Measurements from ENCODE around the gene MLXIP. TPM values are rescaled to one million over a fixed set of nuclear protein-coding genes. Genes with fewer than 3 reads are reported as not detected.

The MLXIP gene
- total and polyA plus RNA-seq, 9 donors: 23.2 to 111 (median 83.8) TPM

DNA sequence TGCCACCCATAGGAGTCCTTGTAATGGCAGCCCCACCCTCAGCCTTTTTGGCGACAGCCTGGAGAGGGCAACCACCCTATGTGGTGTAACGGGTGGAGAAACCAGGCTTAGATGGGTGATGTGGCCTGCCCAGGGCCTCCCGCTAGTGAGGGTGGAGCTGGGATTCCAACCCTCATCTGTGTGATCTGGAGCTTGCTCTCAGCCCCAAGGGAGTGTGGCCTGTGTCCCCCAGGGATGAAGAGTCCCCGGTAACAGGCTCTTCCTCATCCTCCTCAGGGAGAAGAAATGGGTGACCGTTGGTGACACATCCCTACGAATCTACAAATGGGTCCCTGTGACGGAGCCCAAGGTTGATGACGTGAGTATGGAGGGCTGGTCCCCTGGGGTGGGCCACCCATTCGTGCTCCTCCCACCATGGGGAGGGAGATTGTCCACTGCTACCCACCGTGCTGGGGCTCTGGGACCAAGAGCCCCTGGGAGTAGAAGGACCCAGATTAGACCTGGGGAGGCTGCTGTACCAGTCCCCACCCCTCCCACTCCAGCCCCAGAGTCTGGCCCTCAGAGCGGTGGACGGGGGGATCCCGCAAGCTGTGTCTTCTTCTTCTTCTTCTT, 48.0 kb upstream of the MLXIP start:
- H3K36me3 ChIP-seq: no peaks in the 10 kb centered on the region
- H3K9me3 ChIP-seq: no peaks in the 10 kb centered on the region
- H3K27me3 ChIP-seq: no peaks in the 10 kb centered on the region
- DNase-seq: no peak
- 94 to 96% (median 94%) methylated on average over 13 of the region's 13 CpGs for WGBS, 3 donors
- H3K4me3 ChIP-seq: no peak overlapping the region
- TF ChIP-seq, protein P1, sequence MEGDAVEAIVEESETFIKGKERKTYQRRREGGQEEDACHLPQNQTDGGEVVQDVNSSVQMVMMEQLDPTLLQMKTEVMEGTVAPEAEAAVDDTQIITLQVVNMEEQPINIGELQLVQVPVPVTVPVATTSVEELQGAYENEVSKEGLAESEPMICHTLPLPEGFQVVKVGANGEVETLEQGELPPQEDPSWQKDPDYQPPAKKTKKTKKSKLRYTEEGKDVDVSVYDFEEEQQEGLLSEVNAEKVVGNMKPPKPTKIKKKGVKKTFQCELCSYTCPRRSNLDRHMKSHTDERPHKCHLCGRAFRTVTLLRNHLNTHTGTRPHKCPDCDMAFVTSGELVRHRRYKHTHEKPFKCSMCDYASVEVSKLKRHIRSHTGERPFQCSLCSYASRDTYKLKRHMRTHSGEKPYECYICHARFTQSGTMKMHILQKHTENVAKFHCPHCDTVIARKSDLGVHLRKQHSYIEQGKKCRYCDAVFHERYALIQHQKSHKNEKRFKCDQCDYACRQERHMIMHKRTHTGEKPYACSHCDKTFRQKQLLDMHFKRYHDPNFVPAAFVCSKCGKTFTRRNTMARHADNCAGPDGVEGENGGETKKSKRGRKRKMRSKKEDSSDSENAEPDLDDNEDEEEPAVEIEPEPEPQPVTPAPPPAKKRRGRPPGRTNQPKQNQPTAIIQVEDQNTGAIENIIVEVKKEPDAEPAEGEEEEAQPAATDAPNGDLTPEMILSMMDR (IDR thresholded peaks at IDR 0.05): no peak
- TF ChIP-seq POLR2A (IDR thresholded peaks at IDR 0.05) (no peak), EP300 (IDR thresholded peaks at IDR 0.05) (no peak)
- H3K27ac ChIP-seq: no peak overlapping the region
- intact Hi-C loops (cut with DNase I): no loop called here
- H3K4me1 ChIP-seq (ENCODE audit: insufficient read depth): peaks cover 3% of the 10 kb centered on the region

DNA sequence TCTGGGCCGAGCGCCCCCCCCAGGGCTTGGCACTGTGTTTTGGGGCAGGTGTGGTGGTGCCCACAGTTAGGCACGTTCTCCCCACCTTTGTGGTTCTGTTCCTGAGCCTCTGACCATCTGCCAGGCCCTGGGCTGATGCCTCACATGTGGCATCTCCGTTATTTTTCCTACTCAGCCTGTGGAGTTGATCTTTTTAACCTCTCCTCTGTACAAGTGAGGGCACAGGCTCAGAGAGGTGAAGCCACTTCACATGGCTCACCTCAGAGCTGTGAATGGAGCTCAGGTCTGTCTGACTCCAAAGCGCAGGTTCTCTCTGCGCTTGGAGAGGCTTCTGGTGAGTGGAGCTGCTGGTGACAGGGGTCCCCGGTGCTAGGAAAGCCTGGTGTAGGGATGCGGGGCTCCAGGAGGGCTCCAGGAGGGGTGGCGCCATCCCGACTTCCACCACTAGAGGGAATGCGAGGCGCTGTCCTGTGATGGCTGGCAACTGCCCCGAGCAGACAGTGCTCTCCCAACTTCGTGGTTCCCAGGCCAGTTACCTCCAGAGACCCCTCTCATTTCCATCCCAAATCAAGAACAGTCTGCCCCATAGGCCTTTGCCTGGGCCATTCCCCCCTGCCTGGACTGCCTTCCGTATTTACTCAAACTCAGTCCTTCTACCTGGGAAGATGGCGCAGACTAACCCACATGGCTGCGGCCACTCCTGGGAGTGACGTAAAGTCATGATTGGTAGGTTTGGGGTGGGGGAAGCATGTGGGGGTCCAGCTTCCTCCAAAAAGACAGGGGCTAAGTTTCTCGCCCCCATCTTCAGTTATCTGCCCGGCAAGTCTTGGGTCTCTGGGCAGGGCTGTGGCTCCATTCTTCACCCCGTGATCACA, 47.0 kb upstream of the MLXIP start:
- 71 to 76% (median 73%) methylated on average over 18 to 21 of the region's 21 CpGs for WGBS, 3 donors
- Histone ChIP-seq H3K9me3 (no peaks in the 10 kb centered on the region), H3K36me3 (no peaks in the 10 kb centered on the region), H3K27me3 (no peaks in the 10 kb centered on the region), H3K4me1 (ENCODE audit: insufficient read depth) (peaks cover 3% of the 10 kb centered on the region), H3K4me3 (no peak overlapping the region), H3K27ac (no peak overlapping the region)
- DNase-seq: peak in 3 of 5 donors; percentile 49 to 63 (median 50)
- intact Hi-C loops (cut with DNase I): no loop called here
- TF ChIP-seq POLR2A (IDR thresholded peaks at IDR 0.05): no peak
- TF ChIP-seq EP300 (IDR thresholded peaks at IDR 0.05): no peak
- TF ChIP-seq, protein P1 (IDR thresholded peaks at IDR 0.05): peak; percentile 38 to 47 (median 47)

DNA sequence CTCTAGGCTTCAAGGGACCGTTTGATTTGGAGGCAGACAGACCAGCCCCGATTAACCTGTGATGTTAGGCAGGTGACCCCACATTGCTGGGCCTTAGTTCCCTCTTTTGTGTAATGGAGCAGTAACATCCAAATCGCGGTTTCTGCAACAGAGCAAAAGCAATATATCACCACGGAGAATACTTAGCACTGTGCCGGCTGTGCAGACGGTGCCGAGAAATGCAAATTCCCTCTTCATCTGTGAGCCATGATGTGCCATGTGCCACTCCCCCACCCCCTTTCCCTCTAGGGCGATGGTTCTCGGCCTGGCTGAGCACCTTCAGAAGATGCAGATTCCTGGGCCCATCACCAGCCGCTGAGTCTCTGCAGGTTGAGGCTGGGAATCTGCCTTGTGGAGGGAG, 46.0 kb upstream of the MLXIP start:
- H3K9me3 ChIP-seq: no peaks in the 10 kb centered on the region
- intact Hi-C loops (cut with DNase I): no loop called here
- TF ChIP-seq EP300 (IDR thresholded peaks at IDR 0.05) (no peak), POLR2A (IDR thresholded peaks at IDR 0.05) (no peak)
- TF ChIP-seq, protein P1 (IDR thresholded peaks at IDR 0.05): no peak
- H3K27me3 ChIP-seq: no peaks in the 10 kb centered on the region
- no peak for DNase-seq
- no peaks in the 10 kb centered on the region for H3K36me3 ChIP-seq
- peaks cover 3% of the 10 kb centered on the region for H3K4me1 ChIP-seq (ENCODE audit: insufficient read depth)
- 89% methylated on average over 11 of the region's 11 CpGs for WGBS, 3 donors
- no peak overlapping the region for H3K27ac ChIP-seq
- no peak overlapping the region for H3K4me3 ChIP-seq

DNA sequence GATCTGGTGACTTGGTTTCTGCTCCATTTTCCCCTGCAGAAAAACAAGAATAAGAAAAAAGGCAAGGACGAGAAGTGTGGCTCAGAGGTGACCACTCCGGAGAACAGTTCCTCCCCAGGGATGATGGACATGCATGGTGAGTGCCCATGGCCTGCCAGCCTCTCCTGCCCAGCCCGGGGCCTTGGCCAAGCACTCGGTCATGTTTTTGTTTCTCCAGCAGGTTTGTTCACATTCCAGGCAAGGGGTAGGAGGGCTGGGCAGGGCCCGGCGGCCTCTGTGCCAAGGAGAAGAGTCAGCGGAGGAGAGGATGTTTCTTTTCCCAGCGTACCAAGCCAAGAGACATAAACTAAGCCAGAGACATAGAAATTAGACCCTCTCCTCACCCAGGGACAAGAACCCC, 43.3 kb upstream of the MLXIP start:
- whole genome bisulfite sequencing, 3 donors: 79 to 84% (median 82%) methylated on average over 8 of the region's 8 CpGs

More for the DNA sequence above, 43.3 kb upstream of the MLXIP start:
- Histone ChIP-seq H3K36me3 (no peaks in the 10 kb centered on the region), H3K4me3 (no peak overlapping the region), H3K27ac (no peak overlapping the region), H3K4me1 (ENCODE audit: insufficient read depth) (no peaks in the 10 kb centered on the region), H3K27me3 (no peaks in the 10 kb centered on the region), H3K9me3 (no peaks in the 10 kb centered on the region)
- intact Hi-C loops (cut with DNase I): no loop called here
- TF ChIP-seq EP300 (IDR thresholded peaks at IDR 0.05): no peak
- no peak for TF ChIP-seq POLR2A (IDR thresholded peaks at IDR 0.05)
- TF ChIP-seq, protein P1 (IDR thresholded peaks at IDR 0.05): no peak
- no peak for DNase-seq

All from ovary (tissue), 9 donors.